Adrenal gland (tissue), 12 donors: Measurements from ENCODE around the gene TEX264. TPM values are rescaled to one million over a fixed set of nuclear protein-coding genes. Genes with fewer than 3 reads are reported as not detected.

Experiments
- DNase-seq, 7 donors: peaks; one replicate each; pipeline ENCODE4 v3.0.0-alpha.2; 2019 to 2020
- H3K27ac ChIP-seq, 5 donors: fragments of 200-600 bp; sonication (generic) in 4 of 5; 1 replicate in 3 of 5; 2 replicates in 2 of 5; pipeline versions ENCODE4 v1.5.1 to v1.8.0; 2016 to 2020; ENCODE audit warnings: mild to moderate bottlenecking in 1 of 5
- H3K27me3 ChIP-seq: fragments of 200-600 bp; 2 replicates; pipeline ENCODE4 v1.8.0; 2021
- H3K36me3 ChIP-seq, 2 donors: fragments of 200-600 bp; replicated peaks in 1 of 2; 1 replicate in 1 of 2; 2 replicates in 1 of 2; pipeline versions ENCODE4 v1.5.1 to v1.8.0; 2018 to 2022
- H3K4me1 ChIP-seq, 2 donors: fragments of 200-600 bp; replicated peaks in 1 of 2; 1 replicate in 1 of 2; 2 replicates in 1 of 2; pipeline versions ENCODE4 v1.5.1 to v1.8.0; 2018 to 2021
- H3K4me3 ChIP-seq, 4 donors: fragments of 200-600 bp; sonication (generic) in 3 of 4; one replicate each; pipeline ENCODE4 v1.5.1; 2016 to 2018
- H3K9me3 ChIP-seq, 3 donors: fragments of 200-600 bp; sonication (generic) in 1 of 3; replicated peaks in 1 of 3; 1 replicate in 2 of 3; 2 replicates in 1 of 3; pipeline versions ENCODE4 v1.5.1 to v1.8.0; 2016 to 2021
- CTCF ChIP-seq, 6 experiments: fragments of 450-650 bp in 4 of 6; fragments of 200-600 bp in 2 of 6; sonication (generic) in 1 of 6; IDR thresholded peaks; 1 replicate in 5 of 6; 2 replicates in 1 of 6; pipeline versions ENCODE4 v1.5.1 to v1.8.0; 2016 to 2021; ENCODE audit warnings: antibody characterized with exemption in 6 of 6, mild to moderate bottlenecking in 2 of 6, moderate library complexity in 1 of 6
- POLR2A ChIP-seq, 2 donors: fragments of 450-650 bp; IDR thresholded peaks; one replicate each; pipeline ENCODE4 v1.6.1; 2017; ENCODE audit warnings: antibody characterized with exemption in 2 of 2, mild to moderate bottlenecking in 2 of 2, moderate library complexity in 1 of 2
- whole genome bisulfite sequencing, 4 donors: extraction: QIAGEN DNeasy Blood & Tissue Kit in 2 of 4; methylation state at CpG; one replicate each; pipeline versions ENCODE4 v1.1.5 to v1.1.7; 2013 to 2017; 5-methylcytosine and 5-hydroxymethylcytosine counted together
- intact Hi-C, 2 donors: fragments of 100-400 bp; cut with DNase I; formaldehyde crosslinking; loops; one replicate each; pipeline versions ENCODE4 v1.14.1 to v1.15.0; 2022 to 2023
- polyA plus RNA-seq, 3 donors: library from polyadenylated mRNA; stranded (reverse); fragments of 200-250 nt in 2 of 3; fragments of 350-450 nt in 1 of 3; fragmentation: Illumina TruSeq in 1 of 3; extraction: RNeasy Lipid Tissue Mini Kit (QIAGEN cat#74804) in 1 of 3; gene quantifications; one replicate each; pipeline ENCODE4 v1.2.3, GENCODE V29; 2013 to 2014
- total RNA-seq, 9 donors: library from RNA; depleted of rRNA in 4 of 9; stranded (reverse); fragments of >200 nt in 4 of 9; fragments of 120-200 nt in 1 of 9; fragmentation: NEBNext Ultra II Directional in 1 of 9; extraction: Animal tissue kit (Norgen Biotek cat#: 25700) in 1 of 9; gene quantifications; one replicate each; pipeline versions ENCODE4 v1.1.0 to v1.2.4, GENCODE V29; 2013 to 2023
- donor health status: healthy with polysubstance abuse.
- donor health status: Bipolar disorder and iron deficiency.
- donor health status: DM: yes; HTN: yes; CAD: no.
- donor health status: DM: no; HTN: no; CAD: no.
- donor health status: DM: no; HTN: no; CAD: no.
- donor health status: DM: yes; HTN: yes; CAD: no.

Gene TEX264
- total and polyA plus RNA-seq, 12 donors = 64.7 to 207 (median 125) TPM

- no peaks in the 10 kb centered on the region for H3K4me1 ChIP-seq
- H3K9me3 ChIP-seq = no peaks in the 10 kb centered on the region
- no peaks in the 10 kb centered on the region for H3K36me3 ChIP-seq
- WGBS, 4 donors = 77 to 88% (median 84%) methylated on average over 4 of the region's 4 CpGs
- H3K27ac ChIP-seq = no peak overlapping the region
- no peak for TF ChIP-seq POLR2A (IDR thresholded peaks at IDR 0.05)
- TF ChIP-seq CTCF (IDR thresholded peaks at IDR 0.05) = no peak
- no peak for DNase-seq
- H3K4me3 ChIP-seq = no peak overlapping the region
- intact Hi-C loops = no loop called here
- H3K27me3 ChIP-seq = peaks cover 28% of the 10 kb centered on the region
Measured at GRCh38 chr3:51733859-51734571, 63.0 kb downstream of the TEX264 start.

- H3K27ac ChIP-seq = no peak overlapping the region
- H3K9me3 ChIP-seq = no peaks in the 10 kb centered on the region
- H3K4me1 ChIP-seq = no peaks in the 10 kb centered on the region
- 28 to 46% (median 38%) methylated on average over 3 of the region's 3 CpGs for WGBS, 4 donors
- TF ChIP-seq POLR2A (IDR thresholded peaks at IDR 0.05) (no peak), CTCF (IDR thresholded peaks at IDR 0.05) (no peak)
- no peaks in the 10 kb centered on the region for H3K36me3 ChIP-seq
- intact Hi-C loops = no loop called here
- no peak overlapping the region for H3K4me3 ChIP-seq
- H3K27me3 ChIP-seq = peaks cover 28% of the 10 kb centered on the region
- no peak for DNase-seq
Measured at GRCh38 chr3:51734572-51734907, 63.5 kb downstream of the TEX264 start.

GRCh38 chr3:51735039-51735438, 64.0 kb downstream of the TEX264 start:
- peaks cover 28% of the 10 kb centered on the region for H3K27me3 ChIP-seq
- intact Hi-C loops = no loop called here

GRCh38 chr3:51735950-51736349, 64.9 kb downstream of the TEX264 start:
- Histone ChIP-seq H3K27me3 (peaks cover 21% of the 10 kb centered on the region), H3K4me1 (no peaks in the 10 kb centered on the region), H3K4me3 (no peak overlapping the region), H3K36me3 (no peaks in the 10 kb centered on the region), H3K9me3 (no peaks in the 10 kb centered on the region), H3K27ac (no peak overlapping the region)
- WGBS, 4 donors = 70 to 83% (median 78%) methylated on average over 2 of the region's 2 CpGs
- TF ChIP-seq CTCF (IDR thresholded peaks at IDR 0.05) (no peak), POLR2A (IDR thresholded peaks at IDR 0.05) (no peak)
- intact Hi-C loops = no loop called here
- no peak for DNase-seq

More at GRCh38 chr3:51735039-51735438, 64.0 kb downstream of the TEX264 start:
- TF ChIP-seq CTCF (IDR thresholded peaks at IDR 0.05) = no peak
- no peak for TF ChIP-seq POLR2A (IDR thresholded peaks at IDR 0.05)
- Histone ChIP-seq H3K27ac (no peak overlapping the region), H3K9me3 (no peaks in the 10 kb centered on the region), H3K36me3 (no peaks in the 10 kb centered on the region), H3K4me1 (no peaks in the 10 kb centered on the region), H3K4me3 (no peak overlapping the region)
- DNase-seq = no peak
- WGBS, 4 donors = 64 to 68% (median 65%) methylated on average over 3 of the region's 3 CpGs
